ENCODE results near the gene INO80B.

DNA sequence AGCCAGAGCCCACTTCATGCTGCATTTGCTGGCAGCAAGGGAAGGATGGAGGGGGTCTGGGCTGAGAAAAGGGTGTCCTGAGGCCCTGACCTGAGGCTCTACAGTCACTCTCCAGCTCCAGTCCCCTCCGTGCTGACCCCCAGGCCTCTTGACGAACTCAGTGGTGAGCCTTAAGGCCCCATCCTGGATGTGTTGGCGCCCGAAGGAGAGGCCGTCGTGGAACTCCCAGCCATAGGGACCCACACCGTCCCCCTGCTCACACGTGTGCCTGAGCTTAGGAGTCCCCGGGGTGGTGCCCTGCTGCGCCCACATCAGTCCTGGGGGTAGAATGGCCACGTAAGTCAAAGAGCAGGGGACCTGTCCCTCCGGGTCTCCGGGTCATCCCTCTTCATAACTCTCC is 9.5 kb downstream of the INO80B start:
- TF ChIP-seq, protein P1, sequence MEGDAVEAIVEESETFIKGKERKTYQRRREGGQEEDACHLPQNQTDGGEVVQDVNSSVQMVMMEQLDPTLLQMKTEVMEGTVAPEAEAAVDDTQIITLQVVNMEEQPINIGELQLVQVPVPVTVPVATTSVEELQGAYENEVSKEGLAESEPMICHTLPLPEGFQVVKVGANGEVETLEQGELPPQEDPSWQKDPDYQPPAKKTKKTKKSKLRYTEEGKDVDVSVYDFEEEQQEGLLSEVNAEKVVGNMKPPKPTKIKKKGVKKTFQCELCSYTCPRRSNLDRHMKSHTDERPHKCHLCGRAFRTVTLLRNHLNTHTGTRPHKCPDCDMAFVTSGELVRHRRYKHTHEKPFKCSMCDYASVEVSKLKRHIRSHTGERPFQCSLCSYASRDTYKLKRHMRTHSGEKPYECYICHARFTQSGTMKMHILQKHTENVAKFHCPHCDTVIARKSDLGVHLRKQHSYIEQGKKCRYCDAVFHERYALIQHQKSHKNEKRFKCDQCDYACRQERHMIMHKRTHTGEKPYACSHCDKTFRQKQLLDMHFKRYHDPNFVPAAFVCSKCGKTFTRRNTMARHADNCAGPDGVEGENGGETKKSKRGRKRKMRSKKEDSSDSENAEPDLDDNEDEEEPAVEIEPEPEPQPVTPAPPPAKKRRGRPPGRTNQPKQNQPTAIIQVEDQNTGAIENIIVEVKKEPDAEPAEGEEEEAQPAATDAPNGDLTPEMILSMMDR (IDR thresholded peaks at IDR 0.05): no peak
- no peak for TF ChIP-seq POLR2A (IDR thresholded peaks at IDR 0.05)
- no peak for TF ChIP-seq EP300 (IDR thresholded peaks at IDR 0.05)
